Neural crest cell (in vitro differentiated cells): ENCODE results near the gene TNFSF11. TPM values are rescaled to one million over a fixed set of nuclear protein-coding genes. Genes with fewer than 3 reads are reported as not detected.

Experiments used
- DNase-seq: peaks from one replicate; pipeline ENCODE4 v3.0.0; 2021; ENCODE audit warnings: low read depth, mixed read lengths, low spot score
- H3K27ac Mint-ChIP-seq: one replicate; pipeline ENCODE4 v1.8.0; 2021; ENCODE audit warnings: mild to moderate bottlenecking, mixed read lengths; ENCODE audit not compliant: unreplicated experiment
- H3K27me3 Mint-ChIP-seq: 2 replicates; pipeline ENCODE4 v1.8.0; 2021; ENCODE audit warnings: low read depth, mild to moderate bottlenecking, mixed read lengths
- H3K36me3 Mint-ChIP-seq: 2 replicates; pipeline ENCODE4 v1.8.0; 2021; ENCODE audit warnings: low read depth, mild to moderate bottlenecking, mixed read lengths
- H3K4me1 Mint-ChIP-seq: 2 replicates; pipeline ENCODE4 v1.8.0; 2021; ENCODE audit warnings: mixed read lengths
- H3K4me3 Mint-ChIP-seq: one replicate; pipeline ENCODE4 v1.8.0; 2021; ENCODE audit warnings: mild to moderate bottlenecking, mixed read lengths
- H3K9me3 Mint-ChIP-seq: 2 replicates; pipeline ENCODE4 v1.8.0; 2021; ENCODE audit warnings: mixed read lengths
- total RNA-seq: library from RNA; stranded (reverse); gene quantifications from 2 replicates; pipeline ENCODE4 v1.2.1, GENCODE V29; 2021
- TF ChIP-seq, protein P1 (sequence below): fragments of 200-600 bp; sonication (generic); conservative IDR thresholded peaks from 2 replicates; pipeline ENCODE4 v1.5.0; 2021; ENCODE audit warnings: antibody characterized with exemption, mild to moderate bottlenecking

Gene TNFSF11
- total RNA-seq, 1 donor from 2014 or later = not detected

- H3K9me3 Mint-ChIP-seq = peaks cover 9% of the 10 kb centered on the region
- no peak overlapping the region for H3K4me3 Mint-ChIP-seq
- peaks cover 10% of the 10 kb centered on the region for H3K4me1 Mint-ChIP-seq
- no peak for DNase-seq
- peaks cover 59% of the 10 kb centered on the region for H3K27me3 Mint-ChIP-seq
- no peak overlapping the region for H3K27ac Mint-ChIP-seq
- H3K36me3 Mint-ChIP-seq = peaks cover 6% of the 10 kb centered on the region
- TF ChIP-seq, protein P1, sequence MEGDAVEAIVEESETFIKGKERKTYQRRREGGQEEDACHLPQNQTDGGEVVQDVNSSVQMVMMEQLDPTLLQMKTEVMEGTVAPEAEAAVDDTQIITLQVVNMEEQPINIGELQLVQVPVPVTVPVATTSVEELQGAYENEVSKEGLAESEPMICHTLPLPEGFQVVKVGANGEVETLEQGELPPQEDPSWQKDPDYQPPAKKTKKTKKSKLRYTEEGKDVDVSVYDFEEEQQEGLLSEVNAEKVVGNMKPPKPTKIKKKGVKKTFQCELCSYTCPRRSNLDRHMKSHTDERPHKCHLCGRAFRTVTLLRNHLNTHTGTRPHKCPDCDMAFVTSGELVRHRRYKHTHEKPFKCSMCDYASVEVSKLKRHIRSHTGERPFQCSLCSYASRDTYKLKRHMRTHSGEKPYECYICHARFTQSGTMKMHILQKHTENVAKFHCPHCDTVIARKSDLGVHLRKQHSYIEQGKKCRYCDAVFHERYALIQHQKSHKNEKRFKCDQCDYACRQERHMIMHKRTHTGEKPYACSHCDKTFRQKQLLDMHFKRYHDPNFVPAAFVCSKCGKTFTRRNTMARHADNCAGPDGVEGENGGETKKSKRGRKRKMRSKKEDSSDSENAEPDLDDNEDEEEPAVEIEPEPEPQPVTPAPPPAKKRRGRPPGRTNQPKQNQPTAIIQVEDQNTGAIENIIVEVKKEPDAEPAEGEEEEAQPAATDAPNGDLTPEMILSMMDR = no peak
These were observed 2.0 kb downstream of the TNFSF11 start for GRCh38 chr13:42575938-42576337.

- no peak for DNase-seq
- H3K27me3 Mint-ChIP-seq = peaks cover 46% of the 10 kb centered on the region
These were observed 3.6 kb downstream of the TNFSF11 start for GRCh38 chr13:42577538-42577937.

DNA sequence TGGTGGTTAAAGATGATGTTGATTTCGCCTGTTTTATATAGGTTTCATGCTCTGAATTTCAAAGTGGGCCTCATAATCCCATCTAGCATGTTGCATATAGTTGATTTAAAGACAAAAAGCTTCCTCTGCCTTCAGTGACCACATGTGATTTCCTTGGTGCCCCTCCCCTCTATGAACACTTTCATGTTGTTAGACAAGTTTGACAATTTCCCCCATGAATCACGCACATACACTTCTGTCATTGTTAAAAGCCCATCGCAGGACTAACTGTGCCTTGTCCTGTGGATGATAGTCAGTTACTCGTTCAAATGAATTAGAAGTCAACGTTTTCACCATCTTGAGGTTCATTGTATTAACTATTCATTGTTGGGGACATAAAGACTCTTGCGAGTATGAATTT is 6.7 kb downstream of the TNFSF11 start:
- DNase-seq = no peak
- TF ChIP-seq, protein P1 = no peak
- Mint-ChIP-seq H3K4me1 (no peaks in the 10 kb centered on the region), H3K27ac (no peak overlapping the region), H3K36me3 (no peaks in the 10 kb centered on the region), H3K9me3 (no peaks in the 10 kb centered on the region), H3K27me3 (peaks cover 20% of the 10 kb centered on the region), H3K4me3 (no peak overlapping the region)

More at GRCh38 chr13:42577538-42577937, 3.6 kb downstream of the TNFSF11 start:
- Mint-ChIP-seq H3K4me1 (peaks cover 10% of the 10 kb centered on the region), H3K27ac (no peak overlapping the region), H3K4me3 (no peak overlapping the region), H3K9me3 (no peaks in the 10 kb centered on the region), H3K36me3 (peaks cover 5% of the 10 kb centered on the region)
- TF ChIP-seq, protein P1 = no peak

DNA sequence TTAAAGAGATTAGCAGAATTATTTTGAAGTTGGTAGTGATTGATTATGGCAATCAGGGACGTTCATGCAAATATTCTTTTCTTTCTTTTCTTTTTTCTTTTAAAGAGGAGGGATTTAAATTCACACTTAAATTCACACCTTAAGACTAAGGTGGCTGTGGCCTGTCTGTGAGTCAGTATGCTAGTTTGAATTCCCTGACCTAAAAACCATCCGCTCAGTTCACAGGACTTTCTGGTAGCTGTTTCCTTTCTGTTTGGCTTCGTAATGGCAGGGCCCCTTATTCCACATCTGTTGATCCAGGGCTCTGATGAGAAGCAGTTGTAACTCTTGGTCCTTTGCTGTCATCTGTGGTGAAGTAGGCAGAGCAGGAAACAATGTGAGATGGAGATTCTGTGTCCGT is 7.5 kb downstream of the TNFSF11 start:
- H3K4me3 Mint-ChIP-seq = no peak overlapping the region
- no peak for DNase-seq
- TF ChIP-seq, protein P1 = no peak
- no peaks in the 10 kb centered on the region for H3K4me1 Mint-ChIP-seq
- H3K27me3 Mint-ChIP-seq = peaks cover 12% of the 10 kb centered on the region
- no peak overlapping the region for H3K27ac Mint-ChIP-seq
- no peaks in the 10 kb centered on the region for H3K36me3 Mint-ChIP-seq
- H3K9me3 Mint-ChIP-seq = no peaks in the 10 kb centered on the region

DNA sequence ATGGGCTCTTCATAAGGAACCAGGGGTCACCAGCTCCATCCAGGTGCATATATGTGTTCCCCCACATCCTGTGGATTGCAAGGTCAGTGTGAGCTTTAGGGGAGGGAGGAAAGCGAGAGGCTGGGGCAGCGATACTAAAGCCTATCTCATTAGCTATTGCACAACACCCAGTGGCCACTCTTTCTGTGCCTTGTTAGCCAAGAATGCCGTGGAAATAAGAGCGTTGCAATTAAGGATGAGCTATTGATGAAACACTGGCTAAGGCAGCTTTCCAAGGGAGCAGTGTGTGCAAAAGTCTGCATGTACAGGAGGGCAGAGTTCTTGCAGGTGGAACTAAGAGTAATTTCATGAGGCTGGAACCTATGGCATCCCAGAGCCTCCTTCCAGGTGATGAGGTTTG is 17.6 kb downstream of the TNFSF11 start:
- no peak overlapping the region for H3K27ac Mint-ChIP-seq
- H3K9me3 Mint-ChIP-seq = no peaks in the 10 kb centered on the region
- H3K4me3 Mint-ChIP-seq = no peak overlapping the region
- peaks cover 7% of the 10 kb centered on the region for H3K27me3 Mint-ChIP-seq
- TF ChIP-seq, protein P1 = no peak
- no peaks in the 10 kb centered on the region for H3K36me3 Mint-ChIP-seq
- no peak for DNase-seq
- peaks cover 8% of the 10 kb centered on the region for H3K4me1 Mint-ChIP-seq
